Tibial nerve (tissue), 3 donors: ENCODE results near the gene HOMER2.

Experiments
- CTCF ChIP-seq, 5 experiments: fragments of 200-600 bp in 3 of 5; fragments of 450-650 bp in 2 of 5; sonication (generic) in 3 of 5; IDR thresholded peaks; one replicate each; pipeline ENCODE4 v1.5.1; 2016 to 2019; ENCODE audit warnings: antibody characterized with exemption in 5 of 5, mild to moderate bottlenecking in 3 of 5, moderate library complexity in 2 of 5
- POLR2A ChIP-seq, 2 donors: fragments of 450-650 bp; IDR thresholded peaks; one replicate each; pipeline ENCODE4 v1.6.1; 2017; ENCODE audit warnings: antibody characterized with exemption in 2 of 2, mild to moderate bottlenecking in 2 of 2, moderate library complexity in 2 of 2

- no peak for TF ChIP-seq POLR2A (IDR thresholded peaks at IDR 0.05)
- TF ChIP-seq CTCF (IDR thresholded peaks at IDR 0.05): no peak
Measured at GRCh38 chr15:82848241-82848993, 104.1 kb downstream of the HOMER2 start.
